Posterior vena cava (tissue), 2 donors: ENCODE results near the gene KXD1. TPM values are rescaled to one million over a fixed set of nuclear protein-coding genes. Genes with fewer than 3 reads are reported as not detected.

ENCODE experiments used
- DNase-seq: peaks from one replicate; pipeline ENCODE4 v3.0.0-alpha.2; 2020; ENCODE audit warnings: low spot score
- intact Hi-C, 2 donors: fragments of 100-400 bp; cut with DNase I; formaldehyde crosslinking; loops; one replicate each; pipeline versions ENCODE4 v1.14.1 to v1.14.2; 2022 to 2023
- total RNA-seq, 2 donors: library from RNA; stranded (reverse); fragmentation: NEBNext Ultra II Directional; extraction: Animal tissue kit (Norgen Biotek cat#: 25700); gene quantifications; one replicate each; pipeline ENCODE4 v1.2.1, GENCODE V29; 2021
- donor health status: DM: yes; HTN: yes; CAD: no.
- donor health status: DM: yes; HTN: yes; CAD: no.

The KXD1 gene
- total RNA-seq, 2 donors from 2014 or later, result 63.9 to 75.2 TPM

DNA sequence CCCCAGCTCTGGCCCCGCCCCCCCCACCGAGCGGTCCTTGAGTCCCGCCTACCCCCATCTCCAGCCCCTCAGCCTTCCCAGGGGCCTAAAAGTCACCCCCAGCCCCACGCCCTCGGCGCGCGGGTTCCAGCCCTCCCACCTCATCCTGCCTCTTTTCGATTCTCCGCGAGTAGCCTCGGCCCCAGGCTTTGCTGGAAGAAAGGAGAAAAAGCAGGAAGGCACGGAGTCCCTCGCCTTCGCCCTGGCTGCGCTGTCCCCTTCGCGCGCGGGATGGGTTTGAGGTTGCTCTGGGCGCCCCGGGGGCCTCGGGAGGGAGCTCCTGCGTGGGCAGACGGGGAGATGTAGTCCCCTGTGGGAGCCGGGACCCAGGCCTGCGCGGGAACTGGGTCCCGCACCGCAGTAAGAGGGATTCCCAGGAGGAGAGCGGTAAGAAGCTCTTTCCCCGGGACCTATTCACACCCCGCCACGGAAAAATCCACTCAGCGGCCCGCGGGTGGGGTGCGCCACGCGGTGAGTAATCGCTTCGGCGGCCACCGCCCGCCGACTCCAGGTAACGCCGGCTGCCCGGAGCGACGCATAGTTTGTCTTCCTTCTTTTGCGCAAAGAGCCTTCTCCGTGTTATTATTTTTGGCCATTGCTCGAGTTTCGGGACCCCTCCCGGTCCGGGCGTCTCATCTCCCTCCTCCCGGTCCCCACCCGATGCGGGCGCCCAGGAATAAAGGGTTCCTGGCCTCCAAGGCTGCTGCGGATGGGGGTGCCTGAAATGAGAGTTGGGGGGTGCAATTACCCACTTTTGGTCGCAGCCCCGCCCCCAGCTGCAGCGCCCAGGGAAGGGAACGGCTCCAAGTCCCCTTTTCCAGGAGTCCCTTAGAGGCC lies 49.8 kb downstream of the KXD1 start:
- intact Hi-C loops, result loop anchor here in 1 of 2 donors (10.0 kb wide), 1 partner anchor 67 kb away; no protein-coding TSS in a partner anchor
- DNase-seq, result no peak

DNA sequence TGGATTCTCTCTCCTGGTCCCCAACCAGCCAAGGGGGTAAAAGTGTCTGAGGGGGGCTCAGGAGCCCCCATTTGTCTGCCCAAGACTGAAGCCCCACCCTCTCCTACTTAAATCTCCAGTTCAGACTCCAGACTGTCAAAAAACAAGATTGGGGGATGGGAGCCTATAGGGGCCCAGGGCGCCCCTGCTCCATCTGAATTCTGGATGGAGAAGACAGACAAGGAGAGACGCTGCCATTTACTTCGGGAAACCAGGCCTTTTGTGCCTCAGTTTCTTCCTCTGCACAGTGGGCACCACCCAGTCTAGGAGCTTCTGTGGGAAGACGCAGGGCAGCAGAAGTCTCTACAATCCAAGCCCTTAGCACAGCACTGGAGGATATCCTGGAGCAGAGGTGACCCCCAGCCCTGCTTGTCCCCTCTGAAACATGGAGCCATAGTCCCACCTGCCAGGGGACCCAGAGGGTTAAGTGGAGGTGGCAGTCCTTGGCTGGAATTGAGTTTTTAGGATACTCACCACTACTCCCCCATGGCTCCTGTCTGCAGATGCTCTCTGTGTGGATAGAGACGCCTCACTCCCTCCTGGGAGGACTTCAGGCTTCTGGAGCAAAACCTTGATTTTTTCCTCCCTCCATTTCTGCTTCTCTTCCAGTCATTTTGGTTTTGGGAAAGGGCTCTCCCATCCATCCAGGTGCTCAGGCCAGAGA lies 50.6 kb downstream of the KXD1 start:
- intact Hi-C loops, result loop anchor here in 1 of 2 donors (10.0 kb wide), 1 partner anchor 67 kb away; no protein-coding TSS in a partner anchor
- DNase-seq, result no peak

DNA sequence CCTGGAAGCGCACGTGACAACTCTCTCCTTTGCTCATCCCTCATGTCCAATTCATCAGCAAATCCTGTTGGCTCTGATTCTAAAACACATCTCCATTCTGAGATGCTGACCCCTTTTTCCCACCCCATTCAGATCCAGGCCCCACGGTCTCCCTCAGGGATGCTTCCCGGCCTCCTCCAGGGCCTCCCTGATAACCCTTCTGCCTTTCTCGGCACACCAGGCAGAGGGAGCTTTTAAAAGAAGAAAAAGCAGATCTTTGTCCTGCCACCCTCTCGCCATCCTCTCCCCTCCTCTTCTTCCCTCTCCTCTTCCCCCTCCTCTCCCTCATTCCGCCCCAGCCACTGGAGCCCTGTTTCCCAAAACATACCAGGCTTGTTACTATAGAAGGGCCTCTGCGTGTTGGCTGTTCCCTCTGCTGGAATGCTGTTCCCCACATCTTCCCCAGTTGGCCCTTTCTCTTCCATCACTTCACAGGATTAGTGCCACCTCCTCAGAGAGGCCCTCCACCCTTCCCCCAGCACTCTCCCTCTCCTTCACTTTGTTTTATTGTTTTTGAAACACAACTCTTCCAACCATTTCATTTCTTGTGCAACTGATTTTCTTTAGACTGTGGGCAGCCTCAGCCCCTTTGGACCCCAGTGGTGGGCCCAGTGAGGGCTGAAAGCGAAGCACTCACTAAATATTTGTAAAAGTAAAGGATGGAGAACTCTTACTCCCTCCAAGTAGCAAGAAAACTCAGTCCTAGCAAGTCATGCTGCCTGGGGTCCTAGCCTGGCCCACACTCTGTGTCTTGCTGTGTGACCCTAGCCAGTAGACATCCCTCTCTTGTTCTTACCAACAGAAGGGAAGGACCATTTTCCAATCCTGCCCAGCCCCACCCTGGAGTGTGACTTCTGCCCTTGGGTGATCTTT lies 51.4 kb downstream of the KXD1 start:
- DNase-seq, result no peak
- intact Hi-C loops, result loop anchor here in 1 of 2 donors (10.0 kb wide), 1 partner anchor 66 kb away; no protein-coding TSS in a partner anchor

DNA sequence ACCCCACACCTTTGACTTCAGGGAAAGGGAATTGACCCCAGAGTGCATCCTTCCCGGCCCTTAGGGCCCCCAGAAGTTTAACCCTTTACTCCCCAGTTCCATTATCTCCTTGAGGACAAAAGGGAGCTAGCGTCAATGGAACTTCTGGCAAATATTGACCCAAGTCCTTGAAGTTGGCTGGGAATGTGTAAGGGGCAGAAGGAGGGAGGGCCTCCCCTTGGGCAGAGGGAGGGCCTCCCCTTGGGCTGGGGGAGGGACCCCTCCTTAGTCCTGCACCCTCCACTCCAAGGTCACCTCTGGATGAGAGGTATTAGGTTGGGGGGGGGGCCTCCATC lies 52.0 kb downstream of the KXD1 start:
- no peak for DNase-seq
- intact Hi-C loops, result loop anchor here in 1 of 2 donors (10.0 kb wide), 1 partner anchor 65 kb away; no protein-coding TSS in a partner anchor

DNA sequence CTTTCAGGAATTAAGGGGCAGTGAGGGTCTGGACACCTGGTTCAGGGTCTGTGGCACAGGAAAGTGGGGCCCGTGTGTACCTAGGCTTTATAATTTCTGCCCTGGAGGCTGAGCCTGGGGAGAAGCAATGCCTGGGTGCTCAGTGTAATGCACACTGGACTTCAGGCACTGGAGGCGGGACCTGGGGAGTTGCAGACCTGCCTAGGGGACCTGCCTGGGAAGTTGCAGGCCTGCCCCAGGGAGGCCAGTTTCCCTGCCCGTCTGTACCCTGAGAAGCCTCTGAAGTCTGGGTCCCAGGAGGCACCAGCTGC lies 52.5 kb downstream of the KXD1 start:
- intact Hi-C loops, result no loop called here
- no peak for DNase-seq

GRCh38 chr19:18610556-18611326 lies 53.1 kb downstream of the KXD1 start:
- DNase-seq, result no peak
- intact Hi-C loops, result no loop called here

DNA sequence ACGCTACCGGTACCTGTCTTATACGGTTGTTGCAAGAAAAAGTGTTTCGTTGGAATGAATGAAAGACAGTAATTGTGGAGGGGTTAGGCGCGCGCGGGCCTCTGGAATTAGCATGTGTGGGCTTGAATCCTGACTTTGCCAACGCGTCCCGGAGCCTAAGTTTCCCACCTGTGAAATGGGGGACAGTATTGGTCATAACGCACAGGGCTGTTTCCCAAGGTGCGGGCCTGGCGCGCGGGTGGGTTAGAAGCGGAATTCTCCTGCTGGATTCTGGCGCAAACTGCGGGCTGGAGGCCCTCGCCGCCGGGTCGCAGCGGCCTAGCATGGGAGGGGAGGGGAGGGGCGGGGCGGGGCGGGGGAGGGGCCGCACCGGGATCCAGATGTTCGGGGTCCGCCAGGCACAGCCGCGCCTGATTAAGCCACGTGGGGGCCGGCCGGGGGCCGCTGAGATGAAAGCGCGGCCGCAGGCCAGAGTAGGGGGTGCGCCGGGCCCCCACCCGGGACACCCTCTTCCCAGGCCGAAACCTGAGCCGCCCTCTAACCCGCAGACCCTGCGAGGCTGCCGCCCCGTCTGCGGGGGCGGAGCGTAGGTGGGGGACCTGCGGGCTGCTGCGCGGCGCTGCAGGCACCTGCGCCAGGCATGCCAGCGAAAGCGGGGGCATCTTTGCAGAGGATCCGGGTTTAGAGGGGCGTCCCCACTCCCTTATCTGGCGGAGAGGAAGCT lies 53.8 kb downstream of the KXD1 start:
- no peak for DNase-seq
- intact Hi-C loops, result no loop called here

DNA sequence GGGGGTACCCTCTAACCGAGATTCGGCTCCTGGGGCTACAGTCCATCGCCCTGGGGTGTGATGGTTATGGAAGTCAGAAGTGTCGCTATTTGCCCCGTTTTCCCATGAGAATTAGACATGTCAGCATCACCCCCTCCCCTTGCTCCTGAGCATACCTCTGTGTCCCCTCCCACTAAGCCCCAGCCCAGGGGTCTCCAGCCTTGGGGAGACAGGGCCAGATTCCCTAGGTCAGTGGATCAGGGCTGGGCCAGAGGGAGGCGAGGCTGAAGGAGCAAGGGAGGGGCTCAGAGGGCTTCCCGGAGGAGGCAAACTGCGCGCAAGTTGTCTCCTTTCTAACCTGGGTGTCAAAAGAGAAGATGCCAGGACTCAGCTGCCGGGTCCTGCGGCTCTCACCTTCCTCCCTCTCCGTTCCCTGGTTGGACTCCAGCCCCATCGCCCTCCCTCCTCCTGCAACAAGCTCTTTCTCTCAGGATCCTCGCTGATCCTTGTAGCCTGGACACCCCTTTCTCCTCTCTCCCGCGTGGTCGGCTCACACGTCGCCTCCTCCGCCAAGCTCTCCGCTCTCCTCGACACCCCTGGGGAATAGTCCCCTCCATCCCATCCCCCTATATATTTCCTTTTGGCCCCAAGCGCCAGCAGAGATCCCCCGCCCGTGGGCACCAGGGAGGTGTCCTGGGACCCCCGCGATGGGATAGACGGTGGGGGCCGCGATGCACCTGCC lies 54.5 kb downstream of the KXD1 start:
- intact Hi-C loops, result no loop called here
- DNase-seq, result no peak

DNA sequence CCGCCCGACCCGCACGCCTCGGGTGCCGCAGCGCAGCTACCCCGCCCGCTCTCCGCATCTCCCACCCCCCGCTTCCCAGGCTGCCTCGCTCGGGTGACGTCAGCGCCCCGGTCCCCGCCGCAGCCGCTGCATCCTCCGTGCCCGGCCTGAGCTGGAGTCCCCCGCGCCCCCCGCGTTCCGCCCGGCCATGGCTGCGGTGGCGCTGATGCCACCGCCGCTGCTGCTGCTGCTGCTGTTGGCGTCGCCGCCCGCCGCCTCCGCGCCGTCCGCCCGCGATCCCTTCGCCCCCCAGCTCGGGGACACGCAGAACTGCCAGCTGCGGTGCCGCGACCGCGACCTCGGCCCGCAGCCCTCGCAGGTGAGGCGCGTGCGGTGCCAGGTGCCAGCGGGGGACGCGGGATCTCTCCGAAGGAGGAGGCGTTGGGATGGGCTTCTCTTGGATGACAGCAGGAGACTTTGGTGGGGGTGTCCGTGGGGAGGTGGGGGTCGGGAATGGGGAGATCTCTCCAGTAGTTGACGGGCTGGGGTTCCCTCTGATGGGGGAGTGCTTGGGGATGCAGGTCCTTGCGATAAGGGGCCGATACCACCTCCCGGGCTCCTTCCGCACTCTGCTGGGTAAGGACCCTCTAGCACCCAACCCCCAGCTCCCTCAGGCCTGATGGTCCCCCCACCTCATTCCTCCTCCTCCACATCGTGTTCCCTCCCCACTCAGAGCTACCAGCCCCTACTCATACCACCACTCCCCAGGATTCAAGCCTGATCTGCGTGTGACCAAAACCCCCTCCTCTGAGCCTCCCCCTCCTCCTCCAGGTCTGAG lies 55.3 kb downstream of the KXD1 start, which contains the start of gene TMEM59L:
TSS of gene TMEM59L (plus strand) at position 99 of the 817 bp plus-strand sequence. CDS start at position 188, 89 bp downstream.
- intact Hi-C loops, result no loop called here
- DNase-seq, result no peak

DNA sequence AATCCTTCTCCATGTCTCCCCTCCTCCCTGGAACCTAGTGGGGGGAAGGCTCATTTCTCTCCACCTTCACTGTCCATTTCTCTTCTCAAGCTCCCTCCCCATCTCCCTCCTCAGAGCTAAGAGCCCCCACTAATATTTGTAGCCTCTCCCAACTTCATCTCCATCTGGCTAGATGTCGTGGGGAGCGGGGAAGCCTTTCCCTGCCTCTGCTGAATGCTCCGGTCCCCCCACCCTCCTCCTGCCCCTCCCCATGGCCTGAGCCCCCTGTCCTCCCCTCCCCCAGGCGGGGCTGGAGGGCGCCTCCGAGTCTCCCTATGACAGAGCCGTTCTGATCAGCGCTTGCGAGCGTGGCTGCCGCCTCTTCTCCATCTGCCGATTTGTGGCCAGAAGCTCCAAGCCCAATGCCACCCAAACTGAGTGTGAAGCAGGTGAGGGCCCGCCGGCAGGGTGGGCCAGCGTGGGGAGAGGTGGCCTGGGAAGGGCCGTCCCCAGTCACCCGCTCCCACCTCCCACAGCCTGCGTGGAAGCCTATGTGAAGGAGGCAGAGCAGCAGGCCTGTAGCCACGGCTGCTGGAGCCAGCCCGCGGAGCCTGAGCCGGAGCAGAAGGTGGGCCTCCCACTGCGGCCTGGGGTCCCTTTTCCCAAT lies 56.0 kb downstream of the KXD1 start:
- no peak for DNase-seq
- intact Hi-C loops, result no loop called here

DNA sequence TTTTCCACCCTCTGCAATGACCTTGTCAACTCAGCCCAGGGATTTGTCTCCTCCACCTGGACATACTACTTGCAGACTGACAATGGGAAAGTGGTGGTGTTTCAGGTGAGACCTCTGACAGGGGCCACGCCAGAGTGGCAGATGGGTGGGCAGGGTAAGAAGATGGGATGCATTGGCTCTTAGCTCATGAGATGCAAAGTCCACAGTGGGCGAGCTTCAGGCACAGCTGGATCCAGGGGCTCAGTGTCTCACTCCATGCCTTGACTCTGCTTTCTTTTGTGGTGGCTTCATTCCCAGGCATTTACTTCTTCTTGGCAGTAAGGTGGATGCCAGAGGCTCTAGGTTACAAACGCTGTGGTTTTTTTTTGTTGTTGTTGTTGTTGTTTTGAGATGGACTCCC lies 58.4 kb downstream of the KXD1 start:
- no peak for DNase-seq
- intact Hi-C loops, result no loop called here

GRCh38 chr19:18617562-18617961 lies 59.9 kb downstream of the KXD1 start:
- DNase-seq, result no peak

GRCh38 chr19:18618236-18618635 lies 60.6 kb downstream of the KXD1 start:
- DNase-seq, result no peak
- intact Hi-C loops, result no loop called here

More at GRCh38 chr19:18617562-18617961, 59.9 kb downstream of the KXD1 start:
- intact Hi-C loops, result no loop called here
